Motor neuron (in vitro differentiated cells): ENCODE results near the gene SOD1. TPM values are rescaled to one million over a fixed set of nuclear protein-coding genes. Genes with fewer than 3 reads are reported as not detected.
A peak's percentile ranks its signal among the peaks of the same experiment; 100 is the strongest.

Experiments used
- ATAC-seq, 8 experiments: fragments of 200-7000 bp; cut with Tn5 transposase; replicated peaks in 6 of 8; 2 replicates each; pipeline ENCODE4 v1.8.0; 2021; ENCODE audit warnings: mild to moderate bottlenecking in 8 of 8, moderate library complexity in 8 of 8
- H3K27ac ChIP-seq, 2 donors: fragments of 250-450 bp; sonication (Bioruptor Pico); 2 replicates each; pipeline ENCODE4 v1.9.0; 2021; ENCODE audit warnings: antibody characterized with exemption in 2 of 2, mild to moderate bottlenecking in 2 of 2, moderate library complexity in 1 of 2
- H3K4me1 ChIP-seq, 2 donors: fragments of 250-450 bp; sonication (Bioruptor Pico); replicated peaks in 1 of 2; 2 replicates each; pipeline ENCODE4 v1.6.1; 2021; ENCODE audit warnings: antibody characterized with exemption in 2 of 2, mild to moderate bottlenecking in 2 of 2, moderate library complexity in 1 of 2
- H3K4me3 ChIP-seq, 5 donors: fragments of 250-450 bp; sonication (Bioruptor Pico); 2 replicates each; pipeline ENCODE4 v1.9.0; 2021; ENCODE audit warnings: antibody characterized with exemption in 5 of 5, mild to moderate bottlenecking in 5 of 5, moderate library complexity in 4 of 5
- WGBS, 10 experiments: fragments of 450-650 bp; shearing (Covaris generic); methylation state at CpG; one replicate each; pipeline ENCODE4 v1.0.0; 2022; 5-methylcytosine and 5-hydroxymethylcytosine counted together
- in situ Hi-C, 9 experiments: fragments of 400-800 bp; cut with MboI; loops; one replicate each; pipeline ENCODE4 v1.15.0; 2021; ENCODE audit warnings: low sequenced_read_pairs in 9 of 9, low pct_unique_long_range_greater_than_20kb in 2 of 9; ENCODE audit not compliant: unreplicated experiment in 9 of 9
- total RNA-seq, 8 experiments: library from RNA; unstranded; fragments of 300-600 nt; gene quantifications; 2 replicates each; pipeline versions ENCODE4 v1.2.3 to v1.2.4, GENCODE V29; 2022

The SOD1 gene
- total RNA-seq, 8 experiments from 2014 or later, result 169 to 342 (median 219) TPM

GRCh38 chr21:31673321-31673912 lies 13.9 kb downstream of the SOD1 start:
- in situ Hi-C loops, result no loop called here
- Histone ChIP-seq H3K4me3 (no peak overlapping the region), H3K27ac (no peak overlapping the region), H3K4me1 (peaks cover 0 to 9% of the 10 kb centered on the region in 2 donors)
- no peak for ATAC-seq
- 75 to 100% (median 90%) methylated on average over 1 to 3 of the region's 3 CpGs; no CpG with 5 or more reads in 1 of the 10 experiments for WGBS, 10 experiments

GRCh38 chr21:31675318-31675717 lies 15.8 kb downstream of the SOD1 start:
- Histone ChIP-seq H3K4me1 (peaks cover 0 to 4% of the 10 kb centered on the region in 2 donors), H3K4me3 (no peak overlapping the region), H3K27ac (no peak overlapping the region)
- WGBS, 10 experiments, result 79 to 100% (median 95%) methylated on average over 1 to 7 of the region's 7 CpGs; no CpG with 5 or more reads in 2 of the 10 experiments
- in situ Hi-C loops, result no loop called here
- ATAC-seq, result no peak

- 79 to 100% (median 94%) methylated on average over 1 to 2 of the region's 2 CpGs; no CpG with 5 or more reads in 1 of the 10 experiments for WGBS, 10 experiments
- Histone ChIP-seq H3K4me1 (no peaks in the 10 kb centered on the region), H3K27ac (no peak overlapping the region), H3K4me3 (no peak overlapping the region)
- in situ Hi-C loops, result no loop called here
- no peak for ATAC-seq
These were observed 16.5 kb downstream of the SOD1 start for GRCh38 chr21:31675960-31676359.

GRCh38 chr21:31677047-31677446 lies 17.6 kb downstream of the SOD1 start:
- Histone ChIP-seq H3K4me1 (no peaks in the 10 kb centered on the region), H3K27ac (no peak overlapping the region), H3K4me3 (no peak overlapping the region)
- in situ Hi-C loops, result no loop called here
- ATAC-seq, result no peak
- WGBS, 10 experiments, result 80 to 100% (median 100%) methylated on average over 1 to 3 of the region's 3 CpGs; no CpG with 5 or more reads in 1 of the 10 experiments

- WGBS, 10 experiments, result 47 to 100% (median 95%) methylated on average over 1 to 2 of the region's 2 CpGs; no CpG with 5 or more reads in 3 of the 10 experiments
- in situ Hi-C loops, result no loop called here
- Histone ChIP-seq H3K4me1 (no peaks in the 10 kb centered on the region), H3K4me3 (no peak overlapping the region), H3K27ac (no peak overlapping the region)
- no peak for ATAC-seq
These were observed 19.0 kb downstream of the SOD1 start for GRCh38 chr21:31678478-31678877.

- ATAC-seq, result no peak
- no peak overlapping the region for H3K4me3 ChIP-seq
These were observed 23.1 kb downstream of the SOD1 start for GRCh38 chr21:31682620-31683019.

GRCh38 chr21:31683029-31683428 lies 23.5 kb downstream of the SOD1 start:
- H3K4me1 ChIP-seq, result no peaks in the 10 kb centered on the region
- H3K4me3 ChIP-seq, result no peak overlapping the region
- 72 to 100% (median 93%) methylated on average over 1 to 5 of the region's 5 CpGs; no CpG with 5 or more reads in 1 of the 10 experiments for WGBS, 10 experiments
- in situ Hi-C loops, result no loop called here
- no peak overlapping the region for H3K27ac ChIP-seq
- no peak for ATAC-seq

More at GRCh38 chr21:31682620-31683019, 23.1 kb downstream of the SOD1 start:
- in situ Hi-C loops, result no loop called here
- Histone ChIP-seq H3K27ac (no peak overlapping the region), H3K4me1 (no peaks in the 10 kb centered on the region)

GRCh38 chr21:31684918-31685317 lies 25.4 kb downstream of the SOD1 start:
- no peak for ATAC-seq
- whole genome bisulfite sequencing, 10 experiments, result 40 to 100% (median 94%) methylated on average over 1 to 7 of the region's 7 CpGs; no CpG with 5 or more reads in 1 of the 10 experiments
- H3K4me1 ChIP-seq, result no peaks in the 10 kb centered on the region
- in situ Hi-C loops, result no loop called here
- no peak overlapping the region for H3K27ac ChIP-seq
- no peak overlapping the region for H3K4me3 ChIP-seq

GRCh38 chr21:31686272-31686915 lies 26.9 kb downstream of the SOD1 start:
- H3K4me1 ChIP-seq, result no peaks in the 10 kb centered on the region
- ATAC-seq, result peak in 1 of 8 experiments; percentile 68
- in situ Hi-C loops, result no loop called here
- WGBS, 10 experiments, result 40 to 96% (median 88%) methylated on average over 2 to 6 of the region's 7 CpGs; no CpG with 5 or more reads in 1 of the 10 experiments
- H3K4me3 ChIP-seq, result no peak overlapping the region
- no peak overlapping the region for H3K27ac ChIP-seq

GRCh38 chr21:31687108-31687507 lies 27.6 kb downstream of the SOD1 start:
- in situ Hi-C loops, result no loop called here
- no peak overlapping the region for H3K4me3 ChIP-seq
- ATAC-seq, result no peak
- no peak overlapping the region for H3K27ac ChIP-seq
- H3K4me1 ChIP-seq, result no peaks in the 10 kb centered on the region
- 82 to 100% (median 95%) methylated on average over 2 of the region's 2 CpGs for whole genome bisulfite sequencing, 10 experiments

GRCh38 chr21:31688603-31689368 lies 29.3 kb downstream of the SOD1 start:
- no peaks in the 10 kb centered on the region for H3K4me1 ChIP-seq
- no peak for ATAC-seq
- WGBS, 10 experiments, result 50 to 100% (median 94%) methylated on average over 2 to 5 of the region's 5 CpGs
- H3K27ac ChIP-seq, result no peak overlapping the region
- in situ Hi-C loops, result no loop called here
- no peak overlapping the region for H3K4me3 ChIP-seq

GRCh38 chr21:31693222-31693621 lies 33.7 kb downstream of the SOD1 start:
- Histone ChIP-seq H3K4me3 (no peak overlapping the region), H3K4me1 (no peaks in the 10 kb centered on the region), H3K27ac (no peak overlapping the region)
- no peak for ATAC-seq
- WGBS, 10 experiments, result 89 to 100% (median 98%) methylated on average over 4 to 16 of the region's 16 CpGs; no CpG with 5 or more reads in 2 of the 10 experiments
- in situ Hi-C loops, result no loop called here

GRCh38 chr21:31696424-31696823 lies 36.9 kb downstream of the SOD1 start:
- 70 to 100% (median 92%) methylated on average over 1 to 6 of the region's 6 CpGs; no CpG with 5 or more reads in 2 of the 10 experiments for WGBS, 10 experiments
- no peak for ATAC-seq
- in situ Hi-C loops, result no loop called here

More at GRCh38 chr21:31696424-31696823, 36.9 kb downstream of the SOD1 start:
- H3K4me3 ChIP-seq, result no peak overlapping the region
- no peaks in the 10 kb centered on the region for H3K4me1 ChIP-seq
- no peak overlapping the region for H3K27ac ChIP-seq
